Glutamatergic neuron (in vitro differentiated cells): Measurements from ENCODE around the gene SNX22. TPM values are rescaled to one million over a fixed set of nuclear protein-coding genes. Genes with fewer than 3 reads are reported as not detected.

Source experiments
- DNase-seq: peaks from one replicate; pipeline ENCODE4 v3.0.0; 2022
- H3K27ac Mint-ChIP-seq: one replicate; pipeline ENCODE4 v1.8.0; 2020; ENCODE audit warnings: mild to moderate bottlenecking, mixed read lengths, inconsistent platforms; ENCODE audit not compliant: unreplicated experiment
- H3K27me3 Mint-ChIP-seq: one replicate; pipeline ENCODE4 v1.8.0; 2020; ENCODE audit warnings: mild to moderate bottlenecking, moderate library complexity, mixed read lengths, inconsistent platforms; ENCODE audit not compliant: unreplicated experiment
- H3K36me3 Mint-ChIP-seq: one replicate; pipeline ENCODE4 v1.8.0; 2020; ENCODE audit warnings: mild to moderate bottlenecking, mixed read lengths, inconsistent platforms; ENCODE audit not compliant: unreplicated experiment
- H3K4me1 Mint-ChIP-seq: one replicate; pipeline ENCODE4 v1.8.0; 2020; ENCODE audit warnings: mild to moderate bottlenecking, low read depth, mixed read lengths, inconsistent platforms; ENCODE audit not compliant: unreplicated experiment
- H3K4me3 Mint-ChIP-seq: one replicate; pipeline ENCODE4 v1.8.0; 2020; ENCODE audit warnings: mild to moderate bottlenecking, mixed read lengths, inconsistent platforms; ENCODE audit not compliant: unreplicated experiment
- H3K9me3 Mint-ChIP-seq: one replicate; pipeline ENCODE4 v1.8.0; 2020; ENCODE audit warnings: mild to moderate bottlenecking, moderate library complexity, mixed read lengths, inconsistent platforms; ENCODE audit not compliant: unreplicated experiment
- CTCF ChIP-seq: fragments of 200-600 bp; sonication (generic); IDR thresholded peaks from one replicate; pipeline ENCODE4 v1.5.0; 2021; ENCODE audit not compliant: partially characterized antibody, unreplicated experiment
- total RNA-seq: library from RNA; stranded (reverse); fragmentation: NEBNext Ultra II Directional; extraction: Animal tissue kit (Norgen Biotek cat#: 25700); gene quantifications from one replicate; pipeline ENCODE4 v1.2.1, GENCODE V29; 2021; ENCODE audit not compliant: unreplicated experiment

SNX22 gene
- total RNA-seq, 1 donor from 2014 or later, result 4.6 TPM

GRCh38 chr15:64110950-64111678 lies 40.4 kb upstream of the SNX22 start:
- no peak for TF ChIP-seq CTCF
- H3K4me3 Mint-ChIP-seq, result no peak overlapping the region
- H3K36me3 Mint-ChIP-seq, result no peaks in the 10 kb centered on the region
- H3K27ac Mint-ChIP-seq, result no peak overlapping the region
- peaks cover 6% of the 10 kb centered on the region for H3K4me1 Mint-ChIP-seq
- H3K27me3 Mint-ChIP-seq, result no peaks in the 10 kb centered on the region
- no peaks in the 10 kb centered on the region for H3K9me3 Mint-ChIP-seq
- no peak for DNase-seq

GRCh38 chr15:64111679-64112050 lies 39.9 kb upstream of the SNX22 start:
- H3K4me3 Mint-ChIP-seq, result no peak overlapping the region
- no peaks in the 10 kb centered on the region for H3K36me3 Mint-ChIP-seq
- peaks cover 6% of the 10 kb centered on the region for H3K4me1 Mint-ChIP-seq

GRCh38 chr15:64112073-64112772 lies 39.3 kb upstream of the SNX22 start:
- no peak for TF ChIP-seq CTCF

More at GRCh38 chr15:64111679-64112050, 39.9 kb upstream of the SNX22 start:
- Mint-ChIP-seq H3K27me3 (no peaks in the 10 kb centered on the region), H3K9me3 (no peaks in the 10 kb centered on the region), H3K27ac (peak overlapping the region; percentile 35)
- DNase-seq, result no peak
- no peak for TF ChIP-seq CTCF

GRCh38 chr15:64112904-64113303 lies 38.6 kb upstream of the SNX22 start:
- Mint-ChIP-seq H3K27me3 (no peaks in the 10 kb centered on the region), H3K4me1 (peaks cover 6% of the 10 kb centered on the region), H3K36me3 (no peaks in the 10 kb centered on the region), H3K9me3 (no peaks in the 10 kb centered on the region), H3K27ac (no peak overlapping the region), H3K4me3 (no peak overlapping the region)
- no peak for DNase-seq
- no peak for TF ChIP-seq CTCF

More at GRCh38 chr15:64112073-64112772, 39.3 kb upstream of the SNX22 start:
- no peak for DNase-seq
- H3K9me3 Mint-ChIP-seq, result no peaks in the 10 kb centered on the region
- no peaks in the 10 kb centered on the region for H3K27me3 Mint-ChIP-seq
- no peak overlapping the region for H3K4me3 Mint-ChIP-seq
- no peaks in the 10 kb centered on the region for H3K36me3 Mint-ChIP-seq
- H3K27ac Mint-ChIP-seq, result no peak overlapping the region
- H3K4me1 Mint-ChIP-seq, result peaks cover 6% of the 10 kb centered on the region
